HepG2 (cell line): ENCODE results near the gene RHBDL1. TPM values are rescaled to one million over a fixed set of nuclear protein-coding genes. Genes with fewer than 3 reads are reported as not detected.

Experiments
- ETV6 ChIP-seq: sonication (generic); formaldehyde crosslinking; conservative IDR thresholded peaks from 2 replicates; pipeline ENCODE4 v1.4.0; 2020; ENCODE audit warnings: missing genetic modification reagents
- NFE2L2 ChIP-seq: fragments of 150-350 bp; IDR thresholded peaks from 2 replicates; pipeline ENCODE4 v1.6.1; 2014; ENCODE audit warnings: low read length
- NFRKB ChIP-seq: fragments of 450-650 bp; IDR thresholded peaks from 2 replicates; pipeline ENCODE4 v1.6.1; 2017
- PAF1 ChIP-seq: IDR thresholded peaks from 2 replicates; pipeline ENCODE4 v1.6.1; 2016; ENCODE audit warnings: missing genetic modification reagents, missing compliant biosample characterization
- SALL1 ChIP-seq: sonication (generic); formaldehyde crosslinking; IDR thresholded peaks from 2 replicates; pipeline ENCODE4 v1.8.0; 2022; ENCODE audit warnings: mild to moderate bottlenecking, missing genetic modification reagents
- SPEN ChIP-seq: sonication (generic); formaldehyde crosslinking; IDR thresholded peaks from 2 replicates; pipeline ENCODE4 v1.5.1; 2020; ENCODE audit warnings: low read depth, mild to moderate bottlenecking, missing genetic modification reagents
- TCF7 ChIP-seq: sonication (generic); IDR thresholded peaks from 2 replicates; pipeline ENCODE4 v1.6.1; 2016; ENCODE audit warnings: antibody characterized with exemption, low read depth
- TFE3 ChIP-seq: IDR thresholded peaks from 2 replicates; pipeline ENCODE4 v1.6.1; 2016
- TRIM24 ChIP-seq: sonication (generic); formaldehyde crosslinking; IDR thresholded peaks from 2 replicates; pipeline ENCODE4 v1.8.0; 2022; ENCODE audit warnings: mild to moderate bottlenecking, missing genetic modification reagents
- ZNF17 ChIP-seq: sonication (generic); formaldehyde crosslinking; IDR thresholded peaks from 2 replicates; pipeline ENCODE4 v1.5.0; 2020; ENCODE audit warnings: mild to moderate bottlenecking, missing genetic modification reagents
- ZNF350 ChIP-seq: sonication (generic); formaldehyde crosslinking; IDR thresholded peaks from 2 replicates; pipeline ENCODE4 v1.4.0; 2020; ENCODE audit warnings: mild to moderate bottlenecking, low read depth, missing genetic modification reagents, borderline replicate concordance
- ZNF570 ChIP-seq: sonication (generic); formaldehyde crosslinking; IDR thresholded peaks from 2 replicates; pipeline ENCODE4 v1.4.0; 2020; ENCODE audit warnings: mild to moderate bottlenecking, missing genetic modification reagents, borderline replicate concordance
- ZNF768 ChIP-seq: sonication (generic); formaldehyde crosslinking; IDR thresholded peaks from 2 replicates; pipeline ENCODE4 v1.4.0; 2020; ENCODE audit warnings: missing genetic modification reagents
- ZSCAN9 ChIP-seq: IDR thresholded peaks from 2 replicates; pipeline ENCODE4 v1.6.1; 2016; ENCODE audit warnings: borderline replicate concordance
- polyA plus RNA-seq, 8 experiments: library from polyadenylated mRNA; depleted of rRNA in 3 of 8; stranded (reverse) in 7 of 8; unstranded in 1 of 8; fragments of >200 nt; fragmentation: Illumina TruSeq in 4 of 8; extraction: Trizol in 4 of 8; gene quantifications; 2 replicates each; pipeline versions ENCODE4 v1.2.1 to v1.2.3, GENCODE V29; 2011 to 2016; ENCODE audit warnings: low read depth in 4 of 8, missing spikeins in 1 of 8, mixed read lengths in 1 of 8; ENCODE audit not compliant: insufficient read depth in 1 of 8
- total RNA-seq, 5 experiments: library from RNA; depleted of rRNA; stranded (reverse); fragments of >200 nt; fragmentation: Illumina TruSeq; extraction: Trizol; gene quantifications; 2 replicates each; pipeline ENCODE4 v1.2.3, GENCODE V29; 2016; ENCODE audit warnings: low read depth in 1 of 5
- TF ChIP-seq, protein P1 (sequence below): sonication (generic); formaldehyde crosslinking; IDR thresholded peaks from 2 replicates; pipeline ENCODE4 v1.4.0; 2020; ENCODE audit warnings: missing genetic modification reagents, mild to moderate bottlenecking, borderline replicate concordance
- TF ChIP-seq, protein P2 (sequence below): sonication (generic); formaldehyde crosslinking; IDR thresholded peaks from 2 replicates; pipeline ENCODE4 v1.9.0; 2021; ENCODE audit warnings: missing genetic modification reagents, borderline replicate concordance
- TF ChIP-seq, protein P3 (sequence below): sonication (generic); formaldehyde crosslinking; IDR thresholded peaks from 2 replicates; pipeline ENCODE4 v1.5.0; 2020; ENCODE audit warnings: missing genetic modification reagents
- TF ChIP-seq, protein P4 (sequence below), 2 experiments: IDR thresholded peaks; 2 replicates each; pipeline ENCODE4 v1.6.1; 2011 to 2012; ENCODE audit warnings: low read length in 2 of 2, borderline replicate concordance in 1 of 2, low read depth in 1 of 2, mild to moderate bottlenecking in 1 of 2, moderate library complexity in 1 of 2

Gene RHBDL1
- total and polyA plus RNA-seq, 2 of the 13 experiments (the other 11 are each of a cell fraction or from before 2014, with no cell fraction given): 1.8 to 3.8 TPM

GRCh38 chr16:667780-668518, 7.5 kb upstream of the RHBDL1 start, which contains the start of gene RHOT2 (continued):
- TF ChIP-seq TRIM24 (CRISPR knock-in tag) (0 out of 2 replicates have a peak, but pooled peaks have one; percentile 21), ZNF350 (peak; percentile 60; the same call in 1 of the 2 replicates), ETV6 (CRISPR knock-in tag) (peak; percentile 81), SALL1 (peak; percentile 92), ZNF17 (CRISPR knock-in tag) (no peak), ZNF768 (CRISPR knock-in tag) (peak; percentile 48; the same call in 1 of the 2 replicates), ZSCAN9 (CRISPR knock-in tag) (peak; percentile 66; the same call in 1 of the 2 replicates), TCF7 (no peak), PAF1 (CRISPR knock-in tag) (no peak), NFE2L2 (no peak), TFE3 (peak; percentile 62; the same call in 1 of the 2 replicates), SPEN (peak; percentile 99), ZNF570 (CRISPR knock-in tag) (no peak), NFRKB (no peak)
- TF ChIP-seq, protein P1, sequence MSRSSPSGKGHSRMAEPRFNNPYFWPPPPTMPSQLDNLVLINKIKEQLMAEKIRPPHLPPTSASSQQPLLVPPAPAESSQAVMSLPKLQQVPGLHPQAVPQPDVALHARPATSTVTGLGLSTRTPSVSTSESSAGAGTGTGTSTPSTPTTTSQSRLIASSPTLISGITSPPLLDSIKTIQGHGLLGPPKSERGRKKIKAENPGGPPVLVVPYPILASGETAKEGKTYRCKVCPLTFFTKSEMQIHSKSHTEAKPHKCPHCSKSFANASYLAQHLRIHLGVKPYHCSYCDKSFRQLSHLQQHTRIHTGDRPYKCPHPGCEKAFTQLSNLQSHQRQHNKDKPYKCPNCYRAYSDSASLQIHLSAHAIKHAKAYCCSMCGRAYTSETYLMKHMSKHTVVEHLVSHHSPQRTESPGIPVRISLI (CRISPR knock-in tag): no peak
- TF ChIP-seq, protein P2, sequence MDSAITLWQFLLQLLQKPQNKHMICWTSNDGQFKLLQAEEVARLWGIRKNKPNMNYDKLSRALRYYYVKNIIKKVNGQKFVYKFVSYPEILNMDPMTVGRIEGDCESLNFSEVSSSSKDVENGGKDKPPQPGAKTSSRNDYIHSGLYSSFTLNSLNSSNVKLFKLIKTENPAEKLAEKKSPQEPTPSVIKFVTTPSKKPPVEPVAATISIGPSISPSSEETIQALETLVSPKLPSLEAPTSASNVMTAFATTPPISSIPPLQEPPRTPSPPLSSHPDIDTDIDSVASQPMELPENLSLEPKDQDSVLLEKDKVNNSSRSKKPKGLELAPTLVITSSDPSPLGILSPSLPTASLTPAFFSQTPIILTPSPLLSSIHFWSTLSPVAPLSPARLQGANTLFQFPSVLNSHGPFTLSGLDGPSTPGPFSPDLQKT: no peak; the same call in 1 of the 2 replicates
- TF ChIP-seq, protein P3, sequence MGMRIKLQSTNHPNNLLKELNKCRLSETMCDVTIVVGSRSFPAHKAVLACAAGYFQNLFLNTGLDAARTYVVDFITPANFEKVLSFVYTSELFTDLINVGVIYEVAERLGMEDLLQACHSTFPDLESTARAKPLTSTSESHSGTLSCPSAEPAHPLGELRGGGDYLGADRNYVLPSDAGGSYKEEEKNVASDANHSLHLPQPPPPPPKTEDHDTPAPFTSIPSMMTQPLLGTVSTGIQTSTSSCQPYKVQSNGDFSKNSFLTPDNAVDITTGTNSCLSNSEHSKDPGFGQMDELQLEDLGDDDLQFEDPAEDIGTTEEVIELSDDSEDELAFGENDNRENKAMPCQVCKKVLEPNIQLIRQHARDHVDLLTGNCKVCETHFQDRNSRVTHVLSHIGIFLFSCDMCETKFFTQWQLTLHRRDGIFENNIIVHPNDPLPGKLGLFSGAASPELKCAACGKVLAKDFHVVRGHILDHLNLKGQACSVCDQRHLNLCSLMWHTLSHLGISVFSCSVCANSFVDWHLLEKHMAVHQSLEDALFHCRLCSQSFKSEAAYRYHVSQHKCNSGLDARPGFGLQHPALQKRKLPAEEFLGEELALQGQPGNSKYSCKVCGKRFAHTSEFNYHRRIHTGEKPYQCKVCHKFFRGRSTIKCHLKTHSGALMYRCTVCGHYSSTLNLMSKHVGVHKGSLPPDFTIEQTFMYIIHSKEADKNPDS: no peak; the same call in 1 of the 2 replicates
- TF ChIP-seq, protein P4, sequence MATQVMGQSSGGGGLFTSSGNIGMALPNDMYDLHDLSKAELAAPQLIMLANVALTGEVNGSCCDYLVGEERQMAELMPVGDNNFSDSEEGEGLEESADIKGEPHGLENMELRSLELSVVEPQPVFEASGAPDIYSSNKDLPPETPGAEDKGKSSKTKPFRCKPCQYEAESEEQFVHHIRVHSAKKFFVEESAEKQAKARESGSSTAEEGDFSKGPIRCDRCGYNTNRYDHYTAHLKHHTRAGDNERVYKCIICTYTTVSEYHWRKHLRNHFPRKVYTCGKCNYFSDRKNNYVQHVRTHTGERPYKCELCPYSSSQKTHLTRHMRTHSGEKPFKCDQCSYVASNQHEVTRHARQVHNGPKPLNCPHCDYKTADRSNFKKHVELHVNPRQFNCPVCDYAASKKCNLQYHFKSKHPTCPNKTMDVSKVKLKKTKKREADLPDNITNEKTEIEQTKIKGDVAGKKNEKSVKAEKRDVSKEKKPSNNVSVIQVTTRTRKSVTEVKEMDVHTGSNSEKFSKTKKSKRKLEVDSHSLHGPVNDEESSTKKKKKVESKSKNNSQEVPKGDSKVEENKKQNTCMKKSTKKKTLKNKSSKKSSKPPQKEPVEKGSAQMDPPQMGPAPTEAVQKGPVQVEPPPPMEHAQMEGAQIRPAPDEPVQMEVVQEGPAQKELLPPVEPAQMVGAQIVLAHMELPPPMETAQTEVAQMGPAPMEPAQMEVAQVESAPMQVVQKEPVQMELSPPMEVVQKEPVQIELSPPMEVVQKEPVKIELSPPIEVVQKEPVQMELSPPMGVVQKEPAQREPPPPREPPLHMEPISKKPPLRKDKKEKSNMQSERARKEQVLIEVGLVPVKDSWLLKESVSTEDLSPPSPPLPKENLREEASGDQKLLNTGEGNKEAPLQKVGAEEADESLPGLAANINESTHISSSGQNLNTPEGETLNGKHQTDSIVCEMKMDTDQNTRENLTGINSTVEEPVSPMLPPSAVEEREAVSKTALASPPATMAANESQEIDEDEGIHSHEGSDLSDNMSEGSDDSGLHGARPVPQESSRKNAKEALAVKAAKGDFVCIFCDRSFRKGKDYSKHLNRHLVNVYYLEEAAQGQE (IDR thresholded peaks at IDR 0.05; ENCODE audit: borderline replicate concordance in 1 of 2, low read depth in 1 of 2, low read length in 2 of 2): no peak
